ENCODE data around the gene SLC9B2.

DNA sequence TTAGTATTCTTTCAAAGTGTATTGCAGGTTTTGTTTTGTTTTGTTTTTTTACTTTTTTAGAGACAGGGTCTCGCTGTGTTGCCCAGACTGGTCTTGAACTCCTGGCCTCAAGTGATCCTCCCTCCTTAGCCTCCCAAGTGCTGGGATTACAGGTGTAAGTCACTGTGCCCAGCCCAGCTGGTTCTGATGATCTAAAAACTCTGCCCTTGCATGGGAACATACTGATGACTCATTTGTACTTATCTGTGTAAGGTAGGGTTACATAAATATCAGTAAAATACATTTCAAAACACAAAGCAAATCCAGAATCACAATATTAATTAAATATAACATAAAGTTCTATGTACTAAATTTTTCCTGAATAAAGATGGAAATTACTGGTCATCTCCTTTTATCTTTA lies 49.7 kb downstream of the SLC9B2 start:
- TF ChIP-seq, protein P1, sequence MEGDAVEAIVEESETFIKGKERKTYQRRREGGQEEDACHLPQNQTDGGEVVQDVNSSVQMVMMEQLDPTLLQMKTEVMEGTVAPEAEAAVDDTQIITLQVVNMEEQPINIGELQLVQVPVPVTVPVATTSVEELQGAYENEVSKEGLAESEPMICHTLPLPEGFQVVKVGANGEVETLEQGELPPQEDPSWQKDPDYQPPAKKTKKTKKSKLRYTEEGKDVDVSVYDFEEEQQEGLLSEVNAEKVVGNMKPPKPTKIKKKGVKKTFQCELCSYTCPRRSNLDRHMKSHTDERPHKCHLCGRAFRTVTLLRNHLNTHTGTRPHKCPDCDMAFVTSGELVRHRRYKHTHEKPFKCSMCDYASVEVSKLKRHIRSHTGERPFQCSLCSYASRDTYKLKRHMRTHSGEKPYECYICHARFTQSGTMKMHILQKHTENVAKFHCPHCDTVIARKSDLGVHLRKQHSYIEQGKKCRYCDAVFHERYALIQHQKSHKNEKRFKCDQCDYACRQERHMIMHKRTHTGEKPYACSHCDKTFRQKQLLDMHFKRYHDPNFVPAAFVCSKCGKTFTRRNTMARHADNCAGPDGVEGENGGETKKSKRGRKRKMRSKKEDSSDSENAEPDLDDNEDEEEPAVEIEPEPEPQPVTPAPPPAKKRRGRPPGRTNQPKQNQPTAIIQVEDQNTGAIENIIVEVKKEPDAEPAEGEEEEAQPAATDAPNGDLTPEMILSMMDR (conservative IDR thresholded peaks at IDR 0.05; ENCODE audit: low read length), result no peak
- TF ChIP-seq EZH2phosphoT487 (IDR thresholded peaks at IDR 0.05; ENCODE audit: borderline replicate concordance, low read depth, low read length), result no peak

Data from OCI-LY7 (cell line).